GM12872 (cell line): ENCODE results near the gene ILF3.

Source experiments
- CTCF ChIP-seq: IDR thresholded peaks from 3 replicates; pipeline ENCODE4 v1.5.1; 2011; ENCODE audit warnings: low read depth, mild to moderate bottlenecking, low read length, moderate library complexity; ENCODE audit not compliant: insufficient read depth

ILF3 gene

GRCh38 chr19:10735741-10736140 is 81.6 kb downstream of the ILF3 start:
- TF ChIP-seq CTCF, result no peak

- no peak for TF ChIP-seq CTCF
These were observed 82.0 kb downstream of the ILF3 start for GRCh38 chr19:10736189-10736588.

- TF ChIP-seq CTCF, result no peak
These were observed 82.9 kb downstream of the ILF3 start for GRCh38 chr19:10736916-10737551.

- no peak for TF ChIP-seq CTCF
These were observed 83.6 kb downstream of the ILF3 start for GRCh38 chr19:10737722-10738121.

GRCh38 chr19:10740798-10741197 is 86.7 kb downstream of the ILF3 start:
- TF ChIP-seq CTCF, result no peak
